A549 (cell line): ENCODE results near the gene RPGRIP1. TPM values are rescaled to one million over a fixed set of nuclear protein-coding genes. Genes with fewer than 3 reads are reported as not detected.
"Not testable (repeated sequence)": the region's sequence is repeated elsewhere in the genome, so short reads cannot be mapped to it uniquely, and the experiment has no call there.

Experiments
- ATAC-seq, 2 experiments: fragments of 200-7000 bp in 1 of 2; fragments of >200 bp in 1 of 2; cut with Nextera tagmentation in 1 of 2; cut with Tn5 transposase in 1 of 2; 3 replicates each; pipeline versions ENCODE4 v1.8.0 to v1.9.1; 2018 to 2020; ENCODE audit warnings: mild to moderate bottlenecking in 1 of 2, moderate library complexity in 1 of 2
- CTCF ChIA-PET: fragments of 300-600 bp; sonication (Branson Sonifier 250); formaldehyde crosslinking; extraction: SDS; loops from one replicate; lab custom pipeline; 2021; ENCODE audit warnings: antibody characterized with exemption, inconsistent platforms; lab: Yijun Ruan, JAX
- POLR2A ChIA-PET: fragments of 350-600 bp; formaldehyde crosslinking; extraction: SDS; loops from one replicate; lab custom pipeline; 2021; ENCODE audit warnings: antibody characterized with exemption, inconsistent platforms; lab: Yijun Ruan, JAX
- DNase-seq, 2 experiments: peaks; one replicate each; pipeline versions ENCODE4 v3.0.0 to v3.0.0-alpha.2; 2011 to 2016; ENCODE audit warnings: low read depth in 1 of 2, low spot score in 1 of 2
- FAIRE-seq: peaks from 2 replicates; lab custom pipeline; 2011; peaks lifted over from hg19 to GRCh38; lab: Jason Lieb, UNC
- H3K27ac ChIP-seq, 2 experiments: fragments of >200 bp; sonication (Bioruptor Twin); formaldehyde crosslinking; 3 replicates each; pipeline ENCODE4 v1.5.1; 2016 to 2017
- H3K4me1 ChIP-seq: fragments of >200 bp; sonication (Bioruptor Twin); formaldehyde crosslinking; 3 replicates; pipeline ENCODE4 v1.6.1; 2016
- H3K4me2 ChIP-seq: fragments of >200 bp; sonication (Bioruptor Twin); formaldehyde crosslinking; 3 replicates; pipeline ENCODE4 v1.6.1; 2016
- H3K4me3 ChIP-seq: fragments of >200 bp; sonication (Bioruptor Twin); formaldehyde crosslinking; 3 replicates; pipeline ENCODE4 v1.5.1; 2016
- H3K9me3 ChIP-seq: fragments of >200 bp; sonication (Bioruptor Twin); formaldehyde crosslinking; 3 replicates; pipeline ENCODE4 v1.6.1; 2016
- BHLHE40 ChIP-seq: IDR thresholded peaks from 2 replicates; pipeline ENCODE4 v1.6.1; 2012; ENCODE audit warnings: low read depth, low read length, inconsistent platforms
- FOSB ChIP-seq: fragments of 250-450 bp; sonication (Bioruptor Pico); IDR thresholded peaks from 2 replicates; pipeline ENCODE4 v1.5.0; 2020; ENCODE audit warnings: mild to moderate bottlenecking, moderate library complexity
- HDAC2 ChIP-seq: fragments of 200-600 bp; sonication (generic); IDR thresholded peaks from 2 replicates; pipeline ENCODE4 v1.6.1; 2016
- HOXA7 ChIP-seq: fragments of 250-450 bp; sonication (Bioruptor Pico); IDR thresholded peaks from 2 replicates; pipeline ENCODE4 v1.5.0; 2020; ENCODE audit warnings: mild to moderate bottlenecking, moderate library complexity
- MAFK ChIP-seq: fragments of 450-650 bp; IDR thresholded peaks from 2 replicates; pipeline ENCODE4 v1.6.1; 2014; ENCODE audit not compliant: partially characterized antibody
- MYC ChIP-seq: IDR thresholded peaks from 2 replicates; pipeline ENCODE4 v1.6.1; 2012; ENCODE audit warnings: mild to moderate bottlenecking, inconsistent platforms, low read length, improper control_type of control experiment, borderline replicate concordance
- NPAS2 ChIP-seq: fragments of 250-450 bp; sonication (Bioruptor Pico); IDR thresholded peaks from 2 replicates; pipeline ENCODE4 v1.8.0; 2022; ENCODE audit warnings: mild to moderate bottlenecking, moderate library complexity, borderline replicate concordance
- PHF8 ChIP-seq: fragments of 200-600 bp; sonication (generic); IDR thresholded peaks from 2 replicates; pipeline ENCODE4 v1.6.1; 2016; ENCODE audit warnings: low read depth, mild to moderate bottlenecking, antibody characterized with exemption, moderate library complexity, borderline replicate concordance
- RFX5 ChIP-seq: fragments of 450-650 bp; IDR thresholded peaks from 2 replicates; pipeline ENCODE4 v1.7.1; 2014; ENCODE audit warnings: antibody characterized with exemption, mild to moderate bottlenecking, moderate library complexity
- RNF2 ChIP-seq: fragments of 200-600 bp; sonication (generic); IDR thresholded peaks from 2 replicates; pipeline ENCODE4 v1.6.1; 2016; ENCODE audit warnings: low read depth, mild to moderate bottlenecking, antibody characterized with exemption, moderate library complexity, borderline replicate concordance
- SMC3 ChIP-seq: fragments of >200 bp; sonication (Bioruptor Twin); formaldehyde crosslinking; IDR thresholded peaks from 3 replicates; pipeline ENCODE4 v1.6.1; 2018; ENCODE audit warnings: inconsistent platforms
- TP53 ChIP-seq: fragments of 250-450 bp; sonication (Bioruptor Pico); IDR thresholded peaks from 2 replicates; pipeline ENCODE4 v1.5.0; 2021; ENCODE audit warnings: mild to moderate bottlenecking, moderate library complexity
- ZC3H11A ChIP-seq: fragments of 450-650 bp; IDR thresholded peaks from 2 replicates; pipeline ENCODE4 v1.6.1; 2014; ENCODE audit warnings: antibody characterized with exemption, mild to moderate bottlenecking
- ZFP36 ChIP-seq: fragments of 450-650 bp; IDR thresholded peaks from 2 replicates; pipeline ENCODE4 v1.6.1; 2014; ENCODE audit warnings: borderline replicate concordance; ENCODE audit not compliant: partially characterized antibody
- ZNF302 ChIP-seq: fragments of 250-450 bp; sonication (Bioruptor Pico); IDR thresholded peaks from 2 replicates; pipeline ENCODE4 v1.9.0; 2021; ENCODE audit warnings: inconsistent platforms, mild to moderate bottlenecking, moderate library complexity
- ZSCAN20 ChIP-seq: fragments of 250-450 bp; sonication (Bioruptor Pico); IDR thresholded peaks from 2 replicates; pipeline ENCODE4 v1.8.0; 2022; ENCODE audit warnings: mild to moderate bottlenecking, moderate library complexity
- WGBS: methylation state at CpG from one replicate; pipeline ENCODE4 v1.1.6; 2017; ENCODE audit errors: missing lambda C conversion rate; 5-methylcytosine and 5-hydroxymethylcytosine counted together
- polyA plus RNA-seq, 4 experiments: library from polyadenylated mRNA; depleted of rRNA in 3 of 4; stranded (reverse); fragments of >200 nt; fragmentation: RNase III in 1 of 4; extraction: RNeasy Plus Mini Kit Qiagen cat#74134 plus additional on column Dnase treatment in 1 of 4; gene quantifications; 2 replicates in 3 of 4; 3 replicates in 1 of 4; pipeline ENCODE4 v1.2.3, GENCODE V29; 2011 to 2017
- TF ChIP-seq, protein P1 (sequence below): fragments of 200-600 bp; sonication (generic); IDR thresholded peaks from 2 replicates; pipeline ENCODE4 v1.6.1; 2016; ENCODE audit warnings: antibody characterized with exemption, mild to moderate bottlenecking, moderate library complexity
- TF ChIP-seq, protein P2 (sequence below): fragments of 450-650 bp; IDR thresholded peaks from 2 replicates; pipeline ENCODE4 v1.6.1; 2014; ENCODE audit warnings: antibody characterized with exemption
- TF ChIP-seq, protein P3 (sequence below): IDR thresholded peaks from 2 replicates; pipeline ENCODE4 v1.6.1; 2012
- TF ChIP-seq, protein P4 (sequence below): IDR thresholded peaks from 2 replicates; pipeline ENCODE4 v1.6.1; 2012; ENCODE audit warnings: low read depth, borderline replicate concordance
- TF ChIP-seq, protein P5 (sequence below): fragments of >200 bp; sonication (Bioruptor Twin); formaldehyde crosslinking; IDR thresholded peaks from 3 replicates; pipeline ENCODE4 v1.5.1; 2016

The RPGRIP1 gene
- polyA plus RNA-seq, 2 of the 4 experiments (the other 2 are of a cell fraction), result 0.26 to 1.5 TPM

DNA sequence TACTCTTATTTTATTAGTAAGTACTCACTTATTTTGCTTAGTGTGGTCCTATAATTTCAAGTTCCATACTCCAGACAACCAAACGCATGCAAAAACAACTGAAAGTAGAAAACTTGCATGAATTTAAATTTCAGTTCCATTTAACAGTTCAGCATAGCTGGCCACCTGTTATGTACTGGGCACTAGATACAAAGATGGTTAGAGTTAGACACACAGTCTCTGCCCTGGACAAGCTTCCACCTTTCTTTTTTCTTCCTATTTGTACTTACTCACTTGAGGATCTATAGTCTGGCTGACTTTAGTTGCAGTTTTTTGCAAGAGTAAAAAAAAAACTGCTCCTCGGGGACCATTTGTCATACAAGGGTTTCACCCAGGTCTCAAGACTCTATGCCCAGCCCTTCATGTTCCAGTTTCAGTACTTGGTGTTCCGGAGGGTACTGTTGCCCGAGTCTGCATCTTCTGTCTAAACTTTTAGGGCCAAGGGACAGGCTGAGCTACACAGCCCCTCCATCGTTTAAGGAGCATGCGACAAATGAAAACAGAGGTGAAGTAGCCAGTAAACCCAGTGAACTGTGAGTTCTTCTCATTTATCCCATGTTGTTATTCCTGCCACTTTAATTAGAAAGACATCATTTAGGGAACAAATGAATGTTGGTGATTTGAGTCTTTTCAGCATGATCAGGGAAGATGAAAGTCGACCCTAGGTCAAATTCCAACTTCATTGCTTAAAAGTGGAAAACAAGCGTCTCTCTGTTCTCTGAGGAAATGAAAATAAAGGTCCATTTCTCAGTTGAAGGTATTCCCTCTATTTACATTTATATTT, 22.3 kb downstream of the RPGRIP1 start (continued):
- TF ChIP-seq, protein P1, sequence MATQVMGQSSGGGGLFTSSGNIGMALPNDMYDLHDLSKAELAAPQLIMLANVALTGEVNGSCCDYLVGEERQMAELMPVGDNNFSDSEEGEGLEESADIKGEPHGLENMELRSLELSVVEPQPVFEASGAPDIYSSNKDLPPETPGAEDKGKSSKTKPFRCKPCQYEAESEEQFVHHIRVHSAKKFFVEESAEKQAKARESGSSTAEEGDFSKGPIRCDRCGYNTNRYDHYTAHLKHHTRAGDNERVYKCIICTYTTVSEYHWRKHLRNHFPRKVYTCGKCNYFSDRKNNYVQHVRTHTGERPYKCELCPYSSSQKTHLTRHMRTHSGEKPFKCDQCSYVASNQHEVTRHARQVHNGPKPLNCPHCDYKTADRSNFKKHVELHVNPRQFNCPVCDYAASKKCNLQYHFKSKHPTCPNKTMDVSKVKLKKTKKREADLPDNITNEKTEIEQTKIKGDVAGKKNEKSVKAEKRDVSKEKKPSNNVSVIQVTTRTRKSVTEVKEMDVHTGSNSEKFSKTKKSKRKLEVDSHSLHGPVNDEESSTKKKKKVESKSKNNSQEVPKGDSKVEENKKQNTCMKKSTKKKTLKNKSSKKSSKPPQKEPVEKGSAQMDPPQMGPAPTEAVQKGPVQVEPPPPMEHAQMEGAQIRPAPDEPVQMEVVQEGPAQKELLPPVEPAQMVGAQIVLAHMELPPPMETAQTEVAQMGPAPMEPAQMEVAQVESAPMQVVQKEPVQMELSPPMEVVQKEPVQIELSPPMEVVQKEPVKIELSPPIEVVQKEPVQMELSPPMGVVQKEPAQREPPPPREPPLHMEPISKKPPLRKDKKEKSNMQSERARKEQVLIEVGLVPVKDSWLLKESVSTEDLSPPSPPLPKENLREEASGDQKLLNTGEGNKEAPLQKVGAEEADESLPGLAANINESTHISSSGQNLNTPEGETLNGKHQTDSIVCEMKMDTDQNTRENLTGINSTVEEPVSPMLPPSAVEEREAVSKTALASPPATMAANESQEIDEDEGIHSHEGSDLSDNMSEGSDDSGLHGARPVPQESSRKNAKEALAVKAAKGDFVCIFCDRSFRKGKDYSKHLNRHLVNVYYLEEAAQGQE, result no peak
- no peak for TF ChIP-seq NPAS2
- no peak for TF ChIP-seq TP53 (CRISPR knock-in tag)
- TF ChIP-seq, protein P2, sequence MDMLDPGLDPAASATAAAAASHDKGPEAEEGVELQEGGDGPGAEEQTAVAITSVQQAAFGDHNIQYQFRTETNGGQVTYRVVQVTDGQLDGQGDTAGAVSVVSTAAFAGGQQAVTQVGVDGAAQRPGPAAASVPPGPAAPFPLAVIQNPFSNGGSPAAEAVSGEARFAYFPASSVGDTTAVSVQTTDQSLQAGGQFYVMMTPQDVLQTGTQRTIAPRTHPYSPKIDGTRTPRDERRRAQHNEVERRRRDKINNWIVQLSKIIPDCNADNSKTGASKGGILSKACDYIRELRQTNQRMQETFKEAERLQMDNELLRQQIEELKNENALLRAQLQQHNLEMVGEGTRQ, result no peak

DNA sequence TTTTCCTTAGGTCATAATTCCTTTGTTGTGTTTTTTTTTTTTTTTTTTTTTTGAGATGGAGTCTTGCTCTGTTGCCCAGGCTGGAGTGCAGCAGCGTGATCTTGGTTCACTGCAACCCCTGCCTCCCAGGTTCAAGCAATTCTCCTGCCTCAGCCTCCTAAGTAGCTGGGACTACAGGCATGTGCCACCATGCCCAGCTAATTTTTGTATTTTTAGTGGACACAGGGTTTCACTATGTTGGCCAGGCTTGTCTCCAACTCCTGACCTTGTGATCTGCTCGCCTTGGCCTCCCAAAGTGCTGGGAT, 22.9 kb downstream of the RPGRIP1 start:
- ATAC-seq, H3K9me3 ChIP-seq, H3K4me2 ChIP-seq, FAIRE-seq, H3K4me3 ChIP-seq, POLR2A ChIA-PET, DNase-seq, H3K4me1 ChIP-seq, H3K27ac ChIP-seq: not testable (repeated sequence)
- 70% methylated on average over 2 of the region's 2 CpGs for WGBS
- CTCF ChIA-PET, result interaction anchor here (0.7 to 1.2 kb wide), 2 partner anchors 32 to 148 kb away, joined by 3 read pairs; no protein-coding TSS in a partner anchor

DNA sequence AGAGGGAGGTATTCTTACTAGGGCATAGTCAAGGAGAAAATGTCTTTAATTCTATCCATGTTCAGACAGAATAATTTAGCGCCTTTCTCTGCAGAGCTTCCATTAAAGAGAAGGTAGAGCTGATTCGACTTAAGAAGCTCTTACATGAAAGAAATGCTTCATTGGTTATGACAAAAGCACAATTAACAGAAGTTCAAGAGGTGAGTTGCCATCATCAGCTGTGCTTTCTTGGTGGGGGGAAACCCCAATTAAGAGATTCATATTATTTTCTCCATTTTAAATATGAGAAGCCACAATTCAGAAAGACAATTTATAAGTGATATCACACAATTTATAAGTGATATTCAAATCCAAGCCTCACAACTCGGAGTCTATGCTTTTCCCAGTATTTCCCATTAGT, 27.8 kb downstream of the RPGRIP1 start:
- Histone ChIP-seq H3K9me3 (no peaks in the 10 kb centered on the region), H3K27ac (peak overlapping the region in 1 of 2 experiments; percentile 89; a peak in 3 of 6 replicates), H3K4me2 (peak overlapping the region; percentile 78), H3K4me1 (peaks cover 18% of the 10 kb centered on the region), H3K4me3 (no peak overlapping the region)
- ChIA-PET POLR2A (no interaction called here), CTCF (interaction anchor here (0.7 to 1.7 kb wide), 4 partner anchors 12 to 93 kb away, joined by 3 to 4 read pairs (median 3); no protein-coding TSS in a partner anchor)
- DNase-seq (no peak), FAIRE-seq (no peak), ATAC-seq (no peak)
- TF ChIP-seq HOXA7 (CRISPR knock-in tag) (no peak), RFX5 (no peak), BHLHE40 (no peak), MAFK (no peak), ZFP36 (no peak), HDAC2 (no peak)
- TF ChIP-seq, protein P3, sequence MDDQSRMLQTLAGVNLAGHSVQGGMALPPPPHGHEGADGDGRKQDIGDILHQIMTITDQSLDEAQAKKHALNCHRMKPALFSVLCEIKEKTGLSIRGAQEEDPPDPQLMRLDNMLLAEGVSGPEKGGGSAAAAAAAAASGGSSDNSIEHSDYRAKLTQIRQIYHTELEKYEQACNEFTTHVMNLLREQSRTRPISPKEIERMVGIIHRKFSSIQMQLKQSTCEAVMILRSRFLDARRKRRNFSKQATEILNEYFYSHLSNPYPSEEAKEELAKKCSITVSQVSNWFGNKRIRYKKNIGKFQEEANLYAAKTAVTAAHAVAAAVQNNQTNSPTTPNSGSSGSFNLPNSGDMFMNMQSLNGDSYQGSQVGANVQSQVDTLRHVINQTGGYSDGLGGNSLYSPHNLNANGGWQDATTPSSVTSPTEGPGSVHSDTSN, result no peak
- TF ChIP-seq, protein P4, sequence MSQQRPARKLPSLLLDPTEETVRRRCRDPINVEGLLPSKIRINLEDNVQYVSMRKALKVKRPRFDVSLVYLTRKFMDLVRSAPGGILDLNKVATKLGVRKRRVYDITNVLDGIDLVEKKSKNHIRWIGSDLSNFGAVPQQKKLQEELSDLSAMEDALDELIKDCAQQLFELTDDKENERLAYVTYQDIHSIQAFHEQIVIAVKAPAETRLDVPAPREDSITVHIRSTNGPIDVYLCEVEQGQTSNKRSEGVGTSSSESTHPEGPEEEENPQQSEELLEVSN, result no peak
- 88% methylated on average over 3 of the region's 3 CpGs for WGBS

DNA sequence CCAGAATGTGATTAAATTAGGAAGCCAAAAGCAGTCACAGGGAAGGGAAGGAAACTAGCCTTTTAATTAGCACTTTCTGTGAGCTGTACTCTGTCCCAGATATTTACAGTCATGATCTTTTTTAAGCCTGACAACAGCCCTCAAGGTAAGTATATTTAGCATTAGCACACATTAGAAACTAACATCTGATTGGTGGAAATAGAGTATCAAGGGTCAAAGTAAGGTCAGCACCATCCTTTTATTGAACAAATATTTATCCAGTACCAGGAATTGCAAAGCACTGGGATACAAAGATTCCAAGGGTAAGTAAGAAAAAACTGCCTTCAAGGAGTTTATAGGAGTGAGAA, 28.2 kb downstream of the RPGRIP1 start:
- TF ChIP-seq PHF8, result no peak
- TF ChIP-seq FOSB (CRISPR knock-in tag), result no peak
- no peak for TF ChIP-seq RNF2
- TF ChIP-seq ZC3H11A, result no peak
- no peak for TF ChIP-seq ZNF302 (CRISPR knock-in tag)
- TF ChIP-seq NPAS2, result no peak
- no peak for TF ChIP-seq HDAC2
- TF ChIP-seq ZSCAN20 (CRISPR knock-in tag), result no peak
- no peak for TF ChIP-seq MYC
- TF ChIP-seq, protein P5, sequence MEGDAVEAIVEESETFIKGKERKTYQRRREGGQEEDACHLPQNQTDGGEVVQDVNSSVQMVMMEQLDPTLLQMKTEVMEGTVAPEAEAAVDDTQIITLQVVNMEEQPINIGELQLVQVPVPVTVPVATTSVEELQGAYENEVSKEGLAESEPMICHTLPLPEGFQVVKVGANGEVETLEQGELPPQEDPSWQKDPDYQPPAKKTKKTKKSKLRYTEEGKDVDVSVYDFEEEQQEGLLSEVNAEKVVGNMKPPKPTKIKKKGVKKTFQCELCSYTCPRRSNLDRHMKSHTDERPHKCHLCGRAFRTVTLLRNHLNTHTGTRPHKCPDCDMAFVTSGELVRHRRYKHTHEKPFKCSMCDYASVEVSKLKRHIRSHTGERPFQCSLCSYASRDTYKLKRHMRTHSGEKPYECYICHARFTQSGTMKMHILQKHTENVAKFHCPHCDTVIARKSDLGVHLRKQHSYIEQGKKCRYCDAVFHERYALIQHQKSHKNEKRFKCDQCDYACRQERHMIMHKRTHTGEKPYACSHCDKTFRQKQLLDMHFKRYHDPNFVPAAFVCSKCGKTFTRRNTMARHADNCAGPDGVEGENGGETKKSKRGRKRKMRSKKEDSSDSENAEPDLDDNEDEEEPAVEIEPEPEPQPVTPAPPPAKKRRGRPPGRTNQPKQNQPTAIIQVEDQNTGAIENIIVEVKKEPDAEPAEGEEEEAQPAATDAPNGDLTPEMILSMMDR, result no peak
- TF ChIP-seq SMC3, result no peak
- TF ChIP-seq, protein P2, result no peak
- ChIA-PET POLR2A (interaction anchor here (1.3 to 1.4 kb wide), 2 partner anchors 9 to 76 kb away, joined by 5 to 7 read pairs; partner anchors contain the start of gene SUPT16H), CTCF (no interaction called here)
- peaks cover 18% of the 10 kb centered on the region for H3K4me1 ChIP-seq
- H3K4me3 ChIP-seq, result peak overlapping the region; percentile 35
- peak; percentile 36 to 49; a peak in 4 of 6 replicates for ATAC-seq
- FAIRE-seq, result no peak
- no peaks in the 10 kb centered on the region for H3K9me3 ChIP-seq
- peak overlapping the region; percentile 78 for H3K4me2 ChIP-seq
- DNase-seq, result peak in 1 of 2 experiments; percentile 58
- H3K27ac ChIP-seq, result peak overlapping the region; percentile 77 to 89
